Inflammatory macrophage treated with lipopolysaccharide for 4 hours (primary cell): ENCODE measurements around the gene MLF2.
A peak's percentile ranks its signal among the peaks of the same experiment; 100 is the strongest.

Experiments
- DNase-seq: peaks from one replicate; pipeline ENCODE4 v3.0.0-alpha.2; 2020

The MLF2 gene

DNA sequence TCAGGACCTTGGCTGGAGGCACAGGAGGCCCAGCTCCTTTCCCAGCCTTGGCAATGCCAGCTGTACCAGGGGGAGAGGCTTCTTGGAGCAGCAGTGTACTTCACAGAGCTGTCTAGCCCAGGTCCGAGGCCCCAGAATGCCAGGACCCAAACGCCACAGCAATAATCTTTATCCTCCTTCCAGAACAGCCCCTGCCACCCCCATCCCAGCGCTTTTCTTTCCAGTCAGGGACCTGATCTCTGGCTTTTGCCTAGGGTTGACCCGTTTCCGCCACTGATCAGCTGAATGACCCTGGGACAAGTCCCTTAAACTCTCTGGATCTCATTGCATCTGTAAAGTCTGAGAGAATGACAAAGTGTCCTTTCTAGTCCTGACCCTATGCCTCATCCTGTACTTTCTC, 24.4 kb upstream of the MLF2 start:
- DNase-seq, result no peak

DNA sequence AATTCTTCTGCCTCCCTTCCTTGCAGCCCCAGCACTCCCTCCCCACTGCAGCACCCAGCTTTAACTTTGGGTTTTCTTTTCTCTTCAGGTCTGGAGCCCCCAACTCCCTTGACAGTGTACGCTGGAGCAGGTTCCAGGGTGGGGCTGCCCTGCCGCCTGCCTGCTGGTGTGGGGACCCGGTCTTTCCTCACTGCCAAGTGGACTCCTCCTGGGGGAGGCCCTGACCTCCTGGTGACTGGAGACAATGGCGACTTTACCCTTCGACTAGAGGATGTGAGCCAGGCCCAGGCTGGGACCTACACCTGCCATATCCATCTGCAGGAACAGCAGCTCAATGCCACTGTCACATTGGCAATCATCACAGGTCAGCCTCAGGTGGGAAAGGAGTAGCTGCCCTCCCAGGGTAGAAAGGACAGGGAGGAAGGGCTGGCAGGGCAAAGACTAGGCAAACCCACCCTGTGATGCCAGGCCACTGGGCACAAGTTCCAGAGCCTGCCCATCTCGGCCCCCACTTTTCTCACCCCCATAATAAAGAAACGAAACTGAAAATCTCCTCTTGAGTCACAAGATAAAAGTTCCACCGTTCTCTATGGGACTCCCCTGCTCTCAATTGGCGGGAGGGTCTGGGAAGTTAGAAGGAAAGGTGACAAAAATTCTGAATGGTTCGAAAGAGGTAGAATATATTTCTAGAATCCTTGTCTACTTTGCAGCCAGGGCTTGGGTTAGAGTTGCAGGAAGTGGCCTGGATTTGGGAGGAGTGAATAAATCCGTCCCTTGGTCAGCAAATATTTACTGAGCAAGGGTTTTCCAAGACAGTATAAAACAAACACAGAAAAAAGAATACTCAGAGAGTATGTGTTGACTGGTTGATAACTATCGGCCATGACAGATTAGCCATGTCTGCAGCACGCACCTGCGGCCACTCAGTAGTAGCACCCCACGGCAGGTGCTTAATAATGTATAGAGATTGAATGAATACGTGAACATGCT, 22.5 kb upstream of the MLF2 start:
- no peak for DNase-seq

DNA sequence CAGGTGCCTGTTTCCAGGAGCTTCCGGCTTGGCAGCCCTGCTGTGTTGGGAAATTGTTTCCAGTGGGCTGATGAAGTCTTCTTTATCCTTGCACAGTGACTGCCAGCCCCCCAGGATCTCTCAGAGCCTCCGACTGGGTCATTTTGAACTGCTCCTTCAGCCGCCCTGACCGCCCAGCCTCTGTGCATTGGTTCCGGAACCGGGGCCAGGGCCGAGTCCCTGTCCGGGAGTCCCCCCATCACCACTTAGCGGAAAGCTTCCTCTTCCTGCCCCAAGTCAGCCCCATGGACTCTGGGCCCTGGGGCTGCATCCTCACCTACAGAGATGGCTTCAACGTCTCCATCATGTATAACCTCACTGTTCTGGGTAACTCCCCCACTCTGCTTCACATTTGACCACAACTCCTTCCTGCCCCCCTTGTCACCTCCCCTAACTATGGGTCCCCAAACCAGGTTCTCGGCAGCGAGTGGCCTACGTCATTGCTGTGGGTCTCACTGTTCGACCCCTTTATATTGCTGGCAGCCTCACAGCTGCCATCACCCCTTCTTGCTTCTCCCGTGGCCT, 21.6 kb upstream of the MLF2 start:
- no peak for DNase-seq

DNA sequence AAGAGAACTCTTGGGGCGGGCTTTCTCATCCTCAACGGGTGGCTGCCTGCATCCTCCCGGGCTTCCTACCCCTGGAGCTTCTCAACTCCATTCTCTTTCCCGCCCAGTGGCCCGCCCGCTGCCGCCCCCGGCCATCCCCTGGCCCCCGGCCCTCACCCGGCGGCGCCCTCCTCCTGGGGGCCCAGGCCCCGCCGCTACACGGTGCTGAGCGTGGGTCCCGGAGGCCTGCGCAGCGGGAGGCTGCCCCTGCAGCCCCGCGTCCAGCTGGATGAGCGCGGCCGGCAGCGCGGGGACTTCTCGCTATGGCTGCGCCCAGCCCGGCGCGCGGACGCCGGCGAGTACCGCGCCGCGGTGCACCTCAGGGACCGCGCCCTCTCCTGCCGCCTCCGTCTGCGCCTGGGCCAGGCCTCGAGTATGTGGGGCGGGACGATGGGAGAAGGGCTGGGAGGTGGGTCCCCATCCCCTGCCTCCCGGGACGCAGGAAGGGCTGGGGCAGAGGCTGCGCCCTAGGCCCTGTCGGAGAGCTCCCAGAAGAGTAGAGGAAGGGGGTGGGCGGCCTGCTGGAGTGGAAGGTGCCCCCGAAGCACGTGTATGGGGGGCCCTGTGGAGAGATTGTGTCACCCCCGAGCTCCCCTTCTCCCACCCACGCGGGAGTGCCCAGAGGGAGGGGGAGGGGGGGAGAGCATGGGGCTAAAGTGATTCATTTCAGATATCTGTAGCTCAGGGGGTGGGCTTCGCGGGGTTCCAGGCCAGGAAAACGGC, 20.8 kb upstream of the MLF2 start:
- no peak for DNase-seq

DNA sequence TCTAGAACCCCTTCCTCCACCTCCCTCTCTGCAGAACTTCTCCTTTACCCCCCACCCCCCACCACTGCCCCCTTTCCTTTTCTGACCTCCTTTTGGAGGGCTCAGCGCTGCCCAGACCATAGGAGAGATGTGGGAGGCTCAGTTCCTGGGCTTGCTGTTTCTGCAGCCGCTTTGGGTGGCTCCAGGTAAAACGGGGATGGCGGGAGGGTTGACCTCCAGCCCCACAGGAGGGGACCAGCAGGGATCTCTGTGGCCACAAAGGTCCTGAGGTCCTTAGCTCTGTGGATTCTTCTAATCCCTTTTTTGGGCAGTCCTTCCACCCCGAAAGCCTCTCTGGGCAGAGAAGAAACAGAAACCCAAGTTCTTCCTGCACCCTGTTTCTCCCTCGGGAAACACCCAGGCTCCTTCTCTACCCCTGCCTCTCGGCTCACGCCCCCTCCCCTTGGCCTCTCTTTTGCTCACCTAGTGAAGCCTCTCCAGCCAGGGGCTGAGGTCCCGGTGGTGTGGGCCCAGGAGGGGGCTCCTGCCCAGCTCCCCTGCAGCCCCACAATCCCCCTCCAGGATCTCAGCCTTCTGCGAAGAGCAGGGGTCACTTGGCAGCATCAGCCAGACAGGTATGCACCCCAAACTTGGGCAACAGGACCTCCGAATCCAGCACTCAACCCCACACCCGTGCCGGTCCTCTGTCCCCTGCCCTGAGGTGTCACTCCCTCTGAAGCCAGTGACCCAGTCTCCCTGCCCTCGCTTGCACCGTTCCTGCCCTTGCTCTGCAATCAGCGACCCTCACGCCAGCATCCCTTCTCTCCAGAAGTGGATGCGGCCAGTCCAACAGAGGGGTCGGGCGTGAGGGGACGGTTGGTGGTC, 20.0 kb upstream of the MLF2 start:
- no peak for DNase-seq

DNA sequence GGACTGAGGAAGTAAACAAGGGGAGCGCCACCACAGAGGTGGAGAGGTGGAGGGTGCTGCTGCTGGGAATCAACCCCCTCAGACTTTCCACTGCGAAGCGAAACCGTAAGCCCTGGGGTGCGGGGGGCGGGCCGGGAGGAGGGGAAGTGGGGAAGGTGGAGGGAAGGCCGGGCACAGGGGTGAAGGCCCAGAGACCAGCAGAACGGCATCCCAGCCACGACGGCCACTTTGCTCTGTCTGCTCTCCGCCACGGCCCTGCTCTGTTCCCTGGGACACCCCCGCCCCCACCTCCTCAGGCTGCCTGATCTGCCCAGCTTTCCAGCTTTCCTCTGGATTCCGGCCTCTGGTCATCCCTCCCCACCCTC, 19.4 kb upstream of the MLF2 start, which contains the start of gene LAG3:
TSS of gene LAG3 (plus strand) at position 190 of the 365 bp plus-strand sequence. CDS start 333 bp downstream, outside the sequence.
- peak; percentile 27 for DNase-seq

DNA sequence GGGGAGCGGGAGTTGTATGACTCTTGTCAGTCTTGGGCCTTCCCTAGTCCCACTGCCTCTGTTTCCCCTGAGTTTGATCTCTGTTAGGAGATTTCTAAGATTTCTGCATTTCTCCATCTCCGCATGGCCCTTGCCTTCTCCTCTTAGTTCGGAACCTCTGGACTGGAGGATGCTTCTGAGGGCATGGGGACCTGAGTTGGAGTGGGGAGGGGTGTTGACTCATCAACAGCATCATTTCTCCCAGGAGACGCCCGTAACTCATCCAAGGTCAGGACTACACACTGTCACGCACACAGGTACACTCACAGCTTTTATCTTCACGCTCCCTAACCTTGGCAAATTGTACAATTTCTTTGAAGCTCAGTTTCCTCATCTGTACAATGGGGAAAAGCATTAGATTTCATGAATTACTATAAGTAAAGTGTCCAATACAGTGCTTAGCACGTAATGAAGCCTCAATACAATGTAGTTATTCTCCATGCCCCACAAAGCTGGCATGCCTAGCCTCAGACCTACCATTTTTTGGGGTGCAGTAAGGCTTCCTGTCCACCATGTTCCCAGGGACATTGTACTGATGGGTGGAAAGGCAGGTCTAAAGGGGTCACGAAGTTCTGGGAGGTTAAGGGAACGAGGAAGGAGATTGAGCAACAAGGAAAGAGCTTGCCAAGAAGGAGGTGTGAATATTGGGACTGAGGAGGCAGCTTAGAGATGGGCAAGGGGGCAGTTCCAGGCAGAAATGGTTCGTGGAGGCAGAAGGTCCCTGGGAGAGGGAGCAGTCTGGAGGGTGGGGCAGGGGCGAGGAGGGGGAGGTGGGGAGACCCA, 18.8 kb upstream of the MLF2 start:
- no peak for DNase-seq

DNA sequence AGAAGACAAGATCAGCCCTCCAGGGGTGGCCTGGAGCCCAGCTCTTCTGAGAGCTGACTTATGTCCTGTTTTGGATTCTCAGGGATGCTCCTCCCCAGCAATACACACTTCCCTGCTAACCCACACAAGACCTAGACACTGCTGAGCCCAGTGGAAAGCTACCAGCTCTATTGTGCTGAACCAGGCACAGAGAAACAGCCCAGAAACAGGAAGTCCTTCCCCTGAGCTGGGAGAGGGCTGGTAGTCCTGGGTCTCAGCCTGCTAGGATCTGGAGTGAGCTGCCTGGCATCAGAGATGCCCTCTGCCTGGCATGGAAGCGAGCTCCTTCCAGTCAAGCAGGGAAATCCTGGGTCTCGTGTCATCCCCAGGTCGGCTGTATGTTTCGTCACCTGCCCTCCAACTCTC, 18.2 kb upstream of the MLF2 start:
- peak; percentile 72 for DNase-seq

DNA sequence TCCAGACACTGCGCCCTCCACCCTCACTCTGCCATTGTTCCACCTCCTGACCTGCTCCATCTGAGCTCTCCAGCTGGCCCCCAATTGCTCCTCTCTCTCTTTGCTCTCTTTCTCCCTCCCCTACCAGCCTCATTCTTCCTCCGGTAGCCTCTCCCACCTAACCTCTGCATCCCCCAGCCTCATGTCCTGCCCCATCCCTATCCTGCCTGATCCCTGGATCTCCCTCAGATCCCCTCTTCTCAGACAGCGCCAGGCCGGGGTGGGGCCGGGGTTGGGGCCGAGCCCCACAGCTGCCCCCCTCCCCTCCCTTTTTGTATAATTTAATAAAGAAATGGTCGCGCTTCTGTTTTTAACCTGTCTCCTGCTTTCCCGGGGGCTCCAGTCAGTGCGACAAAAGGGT, 17.7 kb upstream of the MLF2 start:
- DNase-seq, result no peak

DNA sequence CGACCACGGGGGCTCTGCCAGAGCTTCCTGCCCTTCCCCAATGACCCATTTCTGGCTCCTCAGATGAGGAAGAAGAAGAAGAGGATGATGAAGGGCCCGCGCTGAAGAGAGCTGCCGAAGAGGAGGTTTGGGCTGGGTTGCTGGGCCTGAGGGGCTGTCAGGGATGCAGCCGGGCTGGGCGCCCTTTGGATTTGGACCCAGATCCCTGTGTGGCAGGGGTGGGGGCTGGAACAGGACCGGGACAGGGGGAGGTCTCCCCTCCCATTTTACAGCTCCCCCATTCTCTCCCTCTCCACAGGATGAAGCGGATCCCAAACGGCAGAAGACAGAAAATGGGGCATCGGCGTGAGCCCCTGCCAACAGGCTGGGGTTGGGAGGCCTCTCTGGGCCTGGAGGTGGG, 17.2 kb upstream of the MLF2 start:
- DNase-seq, result no peak

DNA sequence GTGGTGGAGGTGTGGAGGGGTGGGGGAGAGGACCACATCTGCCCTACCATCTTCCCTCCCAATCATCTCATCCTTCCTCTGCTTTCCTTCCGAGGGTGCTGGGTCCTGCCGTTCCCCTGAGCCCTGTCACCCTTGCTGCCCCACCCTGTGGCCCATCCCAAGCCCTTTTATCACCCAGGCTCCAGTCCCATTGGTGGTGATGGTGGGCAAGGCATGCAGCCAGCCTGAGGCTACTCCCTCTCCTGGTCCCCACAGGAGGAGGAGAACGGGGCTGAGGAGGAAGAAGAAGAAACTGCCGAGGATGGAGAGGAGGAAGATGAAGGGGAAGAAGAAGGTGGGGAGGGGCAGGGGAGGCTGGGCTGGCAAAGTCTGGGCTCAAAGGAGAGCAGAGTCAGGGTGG, 16.7 kb upstream of the MLF2 start:
- DNase-seq, result no peak

DNA sequence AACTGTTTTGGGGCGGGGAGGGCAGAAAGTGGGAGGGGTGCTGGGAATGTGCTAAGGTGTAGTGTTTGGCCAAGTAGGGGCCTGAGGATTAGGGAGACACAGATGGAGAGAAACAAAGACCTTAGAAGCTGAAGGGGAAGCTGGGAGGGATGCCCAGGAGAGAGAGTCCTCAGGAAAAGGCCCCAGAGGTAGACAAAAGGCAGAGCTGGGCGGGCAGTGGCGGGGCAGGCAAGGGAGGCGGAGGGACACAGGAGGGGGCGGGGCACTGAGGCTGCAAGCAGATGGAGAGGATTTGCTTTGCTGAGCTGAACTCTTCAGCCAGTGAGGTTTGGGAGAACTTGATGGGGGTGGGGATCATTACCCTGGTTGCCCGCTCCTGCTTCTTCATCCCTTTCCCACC, 16.0 kb upstream of the MLF2 start:
- DNase-seq, result no peak

DNA sequence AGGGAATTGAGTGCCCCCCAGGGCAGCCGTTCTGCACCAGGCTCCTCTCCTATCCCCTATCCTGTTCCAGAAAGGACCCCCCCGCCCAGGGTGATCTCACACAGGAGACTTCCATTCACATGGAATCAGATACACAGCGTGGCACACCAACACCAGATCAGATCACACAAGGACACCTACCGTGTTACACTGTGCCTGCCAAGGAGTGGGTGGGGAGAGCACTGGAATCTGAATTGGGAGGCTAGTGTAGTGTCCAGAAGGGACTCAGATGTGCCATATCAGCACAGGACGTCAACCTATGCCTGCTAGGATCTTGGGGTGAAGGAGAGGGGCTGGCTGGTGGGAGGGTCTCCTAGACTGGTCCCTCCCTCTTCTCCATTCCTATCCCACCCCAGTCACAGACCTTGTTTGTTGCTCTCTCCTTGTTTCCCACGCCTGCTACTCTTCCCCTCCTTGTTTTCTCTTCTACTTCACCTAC, 15.5 kb upstream of the MLF2 start:
- DNase-seq, result no peak

DNA sequence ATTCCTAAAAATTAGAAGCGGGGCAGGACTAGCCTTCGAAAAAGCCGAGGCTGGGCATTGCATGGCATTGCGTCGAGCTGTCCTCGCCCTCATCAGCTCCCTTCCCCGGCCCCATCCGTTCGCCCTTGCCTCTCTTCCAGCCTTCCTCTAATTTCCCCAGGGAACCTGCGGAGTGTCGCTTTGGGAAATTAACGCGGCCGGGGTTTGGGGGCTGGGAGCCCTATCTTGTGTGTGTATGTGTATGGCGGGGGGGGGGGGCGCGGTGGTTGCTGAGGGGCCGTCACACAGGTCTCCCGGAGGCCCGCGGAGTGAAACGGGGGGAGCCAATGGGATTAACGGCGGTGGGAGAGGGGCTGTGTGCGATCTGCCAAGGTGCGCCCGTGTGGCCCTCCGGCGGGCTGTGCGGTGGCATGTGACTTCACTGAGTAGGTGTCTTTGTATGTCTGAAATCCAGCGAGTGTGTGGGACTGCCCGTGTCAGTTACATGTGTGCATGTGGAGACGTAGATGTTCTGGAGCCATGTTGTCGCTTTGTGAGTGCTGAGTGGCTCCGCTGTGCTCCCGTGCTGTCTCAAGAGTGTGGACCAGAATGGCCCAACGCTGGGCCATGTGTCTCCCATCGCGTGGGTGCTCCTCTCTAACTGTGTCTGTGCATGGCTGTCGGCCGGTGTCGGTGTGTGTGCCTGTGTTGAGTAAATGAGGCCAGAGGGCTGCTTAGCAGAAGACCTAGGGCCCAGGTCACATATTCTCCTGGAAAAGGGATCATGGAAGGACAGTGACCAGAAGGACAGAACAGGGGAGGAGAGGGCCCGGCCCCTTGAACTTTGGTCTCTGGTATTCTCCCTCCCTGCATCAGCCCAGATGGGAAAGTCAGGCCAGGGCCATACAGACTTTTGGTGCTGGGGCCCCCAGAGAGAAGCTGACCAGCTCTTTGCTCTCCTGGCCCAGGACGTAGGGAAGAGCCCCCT, 14.7 kb upstream of the MLF2 start:
- no peak for DNase-seq

DNA sequence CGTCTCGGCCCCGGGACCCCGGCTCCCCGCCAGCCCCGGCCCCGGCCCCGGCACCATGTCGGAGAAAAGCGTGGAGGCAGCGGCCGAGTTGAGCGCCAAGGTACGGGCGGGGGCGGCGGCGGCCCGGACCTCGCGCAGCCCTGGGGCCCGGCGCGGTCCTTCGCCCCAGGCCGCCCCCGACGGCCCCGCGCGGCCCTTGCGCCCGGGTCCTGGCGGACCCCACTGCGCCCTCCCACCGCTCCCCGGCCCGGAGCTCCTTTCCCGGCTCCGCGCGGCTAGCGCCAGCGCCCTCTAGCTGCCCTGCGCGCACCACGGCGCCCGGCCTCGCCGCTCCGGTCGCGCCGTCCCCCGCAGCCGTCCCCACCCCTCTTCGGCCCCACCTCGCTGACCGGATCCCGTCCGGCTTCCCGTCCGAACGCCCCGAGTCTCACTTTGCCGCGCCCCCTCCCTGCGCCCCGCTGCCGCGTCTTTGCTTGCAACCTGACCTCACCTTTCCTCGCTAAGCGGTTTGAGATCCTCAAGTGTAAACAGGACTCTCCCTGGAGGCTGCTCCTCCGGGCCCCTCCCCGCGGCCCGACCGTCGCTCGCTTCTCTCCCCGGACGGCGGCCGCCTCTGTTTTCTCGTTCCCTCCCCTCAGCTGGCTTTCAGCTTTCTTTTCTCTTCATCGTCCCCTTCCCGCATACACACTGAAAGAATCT, 13.9 kb upstream of the MLF2 start:
- DNase-seq, result peak; percentile 71

DNA sequence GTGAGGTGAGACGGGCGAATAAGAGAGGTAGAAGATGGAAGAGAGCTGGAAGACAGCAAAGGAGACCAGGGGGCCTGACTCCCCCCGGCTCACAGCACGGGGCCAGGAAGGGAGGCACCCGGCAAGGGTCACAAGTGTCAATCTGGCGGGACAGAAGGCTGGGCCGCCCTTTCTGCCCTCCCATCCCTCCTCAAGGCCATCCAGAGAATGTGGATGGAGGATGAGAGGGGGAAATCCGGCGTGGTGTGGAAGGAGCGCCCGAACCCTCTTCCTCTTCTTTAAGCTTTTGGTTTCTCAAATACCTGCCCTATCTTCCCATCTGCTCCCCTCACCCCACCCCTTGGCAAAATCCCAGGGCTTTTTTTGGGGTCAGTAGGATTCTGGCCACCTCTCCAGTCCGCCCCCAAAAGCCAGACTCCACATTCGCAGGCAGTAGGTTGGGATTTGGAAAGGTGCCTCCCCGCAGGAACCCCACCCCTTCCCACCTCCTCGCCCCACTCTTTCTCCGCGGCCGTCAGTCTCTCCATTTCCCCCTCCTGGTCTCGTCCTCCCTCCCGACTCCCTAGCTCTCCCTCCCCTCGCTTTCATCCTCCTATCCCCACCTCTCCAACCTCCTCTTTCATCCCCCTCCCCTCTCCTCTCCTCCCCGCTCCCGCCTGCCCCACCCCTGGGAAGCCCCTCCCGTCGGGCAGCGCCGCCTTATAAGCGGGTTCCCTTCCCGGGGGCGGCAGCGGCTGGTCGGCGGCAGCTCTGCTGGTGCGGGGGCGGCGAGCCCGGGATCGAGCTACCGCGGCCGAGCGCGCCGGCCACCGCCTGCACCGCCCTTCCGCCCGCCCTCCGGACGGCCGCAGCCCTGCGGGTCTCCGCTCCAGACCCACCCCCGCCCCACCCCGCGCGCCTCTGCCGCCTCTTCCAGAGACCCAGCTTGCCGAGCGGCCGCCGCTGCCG, 13.0 kb upstream of the MLF2 start, which contains the start of gene PTMS:
TSS of gene PTMS (plus strand) at position 730 of the 948 bp plus-strand sequence. CDS start 343 bp downstream, outside the sequence.
- DNase-seq, result peak; percentile 36

DNA sequence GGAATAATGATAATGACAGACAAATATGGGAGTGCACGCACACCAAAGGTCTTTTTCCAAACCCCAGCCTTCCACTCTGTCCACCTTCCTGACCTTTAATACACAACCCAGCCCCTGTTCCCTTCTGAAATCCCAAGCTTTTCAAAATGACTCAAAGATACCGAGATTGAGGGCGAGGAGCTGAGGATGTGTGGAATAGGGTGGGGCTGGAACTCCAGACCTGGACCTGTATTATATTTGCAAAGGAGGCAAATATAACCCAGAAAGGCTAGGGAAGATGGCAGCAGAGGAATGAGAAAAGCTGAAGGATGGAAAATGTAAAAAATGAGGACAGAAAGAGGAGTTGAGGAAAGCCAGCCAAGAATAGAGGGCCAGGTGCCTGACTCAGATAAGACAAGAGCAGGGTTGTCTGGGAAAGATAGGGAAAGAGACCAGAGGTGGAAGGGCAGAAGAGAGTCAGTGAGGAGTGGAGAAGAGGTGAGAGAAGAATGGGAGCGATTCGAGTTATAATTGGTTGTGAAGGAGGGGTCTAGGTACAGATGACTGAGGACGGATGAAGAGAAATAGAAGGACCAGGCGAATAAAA, 12.2 kb upstream of the MLF2 start:
- DNase-seq, result no peak
